BJ (cell line): ENCODE measurements around the gene KRT1. TPM values are rescaled to one million over a fixed set of nuclear protein-coding genes. Genes with fewer than 3 reads are reported as not detected.

Experiments used
- CTCF ChIA-PET: fragments of 350-600 bp; formaldehyde crosslinking; extraction: SDS; loops from one replicate; lab custom pipeline; 2021; ENCODE audit warnings: antibody characterized with exemption, inconsistent platforms; lab: Yijun Ruan, JAX
- POLR2A ChIA-PET: fragments of 300-600 bp; sonication (Branson Sonifier 250); formaldehyde crosslinking; extraction: SDS; loops from one replicate; lab custom pipeline; 2021; ENCODE audit warnings: antibody characterized with exemption; lab: Charles Lee
- DNase-seq: peaks from one replicate; pipeline ENCODE4 v3.0.0-alpha.2; 2011; ENCODE audit warnings: low read depth
- H3K27me3 ChIP-seq: 2 replicates; pipeline ENCODE4 v1.6.0; 2011; ENCODE audit warnings: low read length; ENCODE audit not compliant: control insufficient read depth, insufficient read depth
- H3K36me3 ChIP-seq: 2 replicates; pipeline ENCODE4 v1.5.1; 2011; ENCODE audit warnings: low read length; ENCODE audit not compliant: control insufficient read depth, insufficient read depth
- H3K4me3 ChIP-seq: 2 replicates; pipeline ENCODE4 v1.5.1; 2011; ENCODE audit warnings: low read depth, mild to moderate bottlenecking, control low read depth, low read length
- CTCF ChIP-seq: IDR thresholded peaks from 2 replicates; pipeline ENCODE4 v1.5.1; 2011; ENCODE audit warnings: low read depth, mild to moderate bottlenecking, control low read depth, inconsistent platforms, low read length, moderate library complexity; ENCODE audit not compliant: insufficient read depth
- polyA plus RNA-seq: library from polyadenylated mRNA; depleted of rRNA; stranded (reverse); fragments of >200 nt; gene quantifications from 2 replicates; pipeline ENCODE4 v1.2.3, GENCODE V29; 2011

Gene KRT1
- polyA plus RNA-seq, 1 experiment: not detected

- no peak overlapping the region for H3K4me3 ChIP-seq
- no peak for TF ChIP-seq CTCF
- CTCF ChIA-PET: interaction anchor here (1.0 kb wide), 1 partner anchor 21 kb away, joined by 3 read pairs; no protein-coding TSS in a partner anchor
Measured at GRCh38 chr12:52663420-52663819, 16.8 kb downstream of the KRT1 start.

GRCh38 chr12:52662918-52663229 lies 17.3 kb downstream of the KRT1 start:
- ChIA-PET CTCF (no interaction called here), POLR2A (no interaction called here)
- DNase-seq: no peak
- TF ChIP-seq CTCF: no peak
- Histone ChIP-seq H3K36me3 (no peaks in the 10 kb centered on the region), H3K4me3 (no peak overlapping the region), H3K27me3 (peaks cover 18% of the 10 kb centered on the region)

More at GRCh38 chr12:52663420-52663819, 16.8 kb downstream of the KRT1 start:
- no peaks in the 10 kb centered on the region for H3K36me3 ChIP-seq
- peaks cover 18% of the 10 kb centered on the region for H3K27me3 ChIP-seq
- POLR2A ChIA-PET: no interaction called here
- DNase-seq: no peak

- no peaks in the 10 kb centered on the region for H3K36me3 ChIP-seq
- CTCF ChIA-PET: no interaction called here
- no peak overlapping the region for H3K4me3 ChIP-seq
- DNase-seq: no peak
- H3K27me3 ChIP-seq: peaks cover 21% of the 10 kb centered on the region
- TF ChIP-seq CTCF: no peak
- POLR2A ChIA-PET: no interaction called here
Measured at GRCh38 chr12:52662093-52662917, 17.9 kb downstream of the KRT1 start.

- no peak for TF ChIP-seq CTCF
- ChIA-PET CTCF (interaction anchor here (1.0 kb wide), 1 partner anchor 204 kb away, joined by 5 read pairs; no protein-coding TSS in a partner anchor), POLR2A (no interaction called here)
- Histone ChIP-seq H3K27me3 (peaks cover 20% of the 10 kb centered on the region), H3K36me3 (no peaks in the 10 kb centered on the region), H3K4me3 (no peak overlapping the region)
- no peak for DNase-seq
Measured at GRCh38 chr12:52661668-52662067, 18.5 kb downstream of the KRT1 start.

GRCh38 chr12:52660934-52661499 lies 19.2 kb downstream of the KRT1 start:
- ChIA-PET POLR2A (no interaction called here), CTCF (interaction anchor here (1.0 kb wide), 1 partner anchor 205 kb away, joined by 5 read pairs; no protein-coding TSS in a partner anchor)
- no peak for TF ChIP-seq CTCF
- no peak for DNase-seq
- Histone ChIP-seq H3K36me3 (no peaks in the 10 kb centered on the region), H3K27me3 (peaks cover 17% of the 10 kb centered on the region), H3K4me3 (no peak overlapping the region)
